Endothelial cell of umbilical vein (primary cell): ENCODE data around the gene ARHGAP32. TPM values are rescaled to one million over a fixed set of nuclear protein-coding genes. Genes with fewer than 3 reads are reported as not detected.

ENCODE experiments used
- BruUV-seq: library from RNA; stranded (reverse); fragments of 400-500 nt; replicated peaks from 2 replicates; lab custom pipeline; 2021; lab: Mats Ljungman, UMichigan
- CTCF ChIA-PET: fragments of 300-600, 350-600 bp; sonication (Branson Sonifier 250); formaldehyde crosslinking; loops from one replicate; lab custom pipeline; 2021; ENCODE audit warnings: antibody characterized with exemption, inconsistent platforms; lab: Charles Lee
- POLR2A ChIA-PET: fragments of 300-600, 350-600 bp; sonication (Branson Sonifier 250); formaldehyde crosslinking; loops from one replicate; lab custom pipeline; 2021; ENCODE audit warnings: antibody characterized with exemption, inconsistent platforms; lab: Charles Lee
- DNase-seq: peaks from one replicate; pipeline ENCODE4 v3.0.0-alpha.2; 2011; ENCODE audit warnings: low read depth, low spot score
- FAIRE-seq: peaks from 2 replicates; lab custom pipeline; 2011; peaks lifted over from hg19 to GRCh38; lab: Jason Lieb, UNC
- H2AFZ ChIP-seq: 2 replicates; pipeline ENCODE4 v1.6.0; 2012; ENCODE audit warnings: low read depth, low read length, control low read depth, inconsistent platforms
- H3K27ac ChIP-seq: 2 replicates; pipeline ENCODE4 v1.5.1; 2011; ENCODE audit warnings: low read depth, mild to moderate bottlenecking, control low read depth, low read length, moderate library complexity; ENCODE audit not compliant: insufficient read depth
- H3K27me3 ChIP-seq, 2 experiments: 2 replicates each; pipeline versions ENCODE4 v1.6.0 to v1.6.1; 2011; ENCODE audit warnings: low read length in 2 of 2, mixed read lengths in 1 of 2; ENCODE audit not compliant: control insufficient read depth in 2 of 2, insufficient read depth in 2 of 2
- H3K36me3 ChIP-seq, 2 experiments: 2 replicates in 1 of 2; 3 replicates in 1 of 2; pipeline ENCODE4 v1.5.1; 2011; ENCODE audit warnings: low read length in 2 of 2, mild to moderate bottlenecking in 1 of 2, moderate library complexity in 1 of 2; ENCODE audit not compliant: control insufficient read depth in 2 of 2, insufficient read depth in 2 of 2; ENCODE audit errors: extremely low read depth in 1 of 2
- H3K4me1 ChIP-seq: 3 replicates; pipeline ENCODE4 v1.5.1; 2011; ENCODE audit warnings: mild to moderate bottlenecking, low read length; ENCODE audit not compliant: control insufficient read depth, insufficient read depth; ENCODE audit errors: extremely low read depth
- H3K4me2 ChIP-seq: 2 replicates; pipeline ENCODE4 v1.6.1; 2011; ENCODE audit warnings: low read length, control low read depth, mixed read lengths; ENCODE audit not compliant: insufficient read depth
- H3K4me3 ChIP-seq, 3 experiments: fragments of 200-600 bp in 1 of 3; sonication (generic), shearing (Covaris generic) in 1 of 3; replicated peaks in 1 of 3; 2 replicates each; pipeline ENCODE4 v1.5.1; 2011 to 2016; ENCODE audit warnings: control low read depth in 3 of 3, low read length in 3 of 3, mild to moderate bottlenecking in 2 of 3, inconsistent platforms in 1 of 3, low read depth in 1 of 3, moderate library complexity in 1 of 3; ENCODE audit not compliant: insufficient read depth in 1 of 3
- H3K79me2 ChIP-seq: 2 replicates; pipeline ENCODE4 v1.6.0; 2012; ENCODE audit warnings: low read length, inconsistent platforms; ENCODE audit not compliant: control insufficient read depth, insufficient read depth
- H3K9ac ChIP-seq: replicated peaks from 2 replicates; pipeline ENCODE3; 2011; ENCODE audit warnings: low read length, control low read depth; ENCODE audit not compliant: insufficient read depth; ENCODE audit errors: extremely low read depth
- H3K9me1 ChIP-seq: replicated peaks from 3 replicates; pipeline ENCODE4 v1.6.0; 2011; ENCODE audit warnings: mild to moderate bottlenecking, low read length; ENCODE audit not compliant: control insufficient read depth, insufficient read depth; ENCODE audit errors: extremely low read depth
- H3K9me3 ChIP-seq: replicated peaks from 2 replicates; pipeline ENCODE4 v1.5.1; 2012; ENCODE audit warnings: low read length, inconsistent platforms; ENCODE audit not compliant: control insufficient read depth, insufficient read depth
- H4K20me1 ChIP-seq: replicated peaks from 2 replicates; pipeline ENCODE3; 2011; ENCODE audit warnings: mild to moderate bottlenecking, low read length; ENCODE audit not compliant: control insufficient read depth, insufficient read depth; ENCODE audit errors: extremely low read depth
- EZH2 ChIP-seq: IDR thresholded peaks from 2 replicates; pipeline ENCODE4 v1.6.1; 2012; ENCODE audit warnings: borderline replicate concordance, low read depth, mild to moderate bottlenecking, moderate library complexity, low read length, inconsistent platforms; ENCODE audit not compliant: severe bottlenecking
- FOS ChIP-seq: IDR thresholded peaks from 2 replicates; pipeline ENCODE4 v1.6.1; 2011; ENCODE audit warnings: mild to moderate bottlenecking, low read length, moderate library complexity, borderline replicate concordance; ENCODE audit not compliant: insufficient read depth
- GATA2 ChIP-seq: IDR thresholded peaks from 2 replicates; pipeline ENCODE4 v1.7.0; 2011; ENCODE audit warnings: low read depth, mild to moderate bottlenecking, moderate library complexity, mixed read lengths, low read length; ENCODE audit not compliant: insufficient read length, insufficient read depth
- JUN ChIP-seq: IDR thresholded peaks from 2 replicates; pipeline ENCODE4 v1.6.1; 2011; ENCODE audit warnings: borderline replicate concordance, low read depth; ENCODE audit not compliant: insufficient read length, insufficient read depth
- MAX ChIP-seq: IDR thresholded peaks from 2 replicates; pipeline ENCODE4 v1.6.1; 2011; ENCODE audit not compliant: insufficient read depth, insufficient read length
- MYC ChIP-seq: IDR thresholded peaks from one replicate; pipeline ENCODE4 v1.6.1; 2011; ENCODE audit warnings: mild to moderate bottlenecking, low read depth, low read length
- POLR2A ChIP-seq: IDR thresholded peaks from 2 replicates; pipeline ENCODE4 v1.6.1; 2012; ENCODE audit warnings: low read depth, mild to moderate bottlenecking, control low read depth, low read length
- POLR2AphosphoS5 ChIP-seq: IDR thresholded peaks from 2 replicates; pipeline ENCODE4 v1.6.1; 2012; ENCODE audit warnings: low read depth, mild to moderate bottlenecking, control low read depth, low read length, moderate library complexity; ENCODE audit not compliant: insufficient read depth
- dilution Hi-C: fragments of 300-500 bp; cut with MboI; formaldehyde crosslinking; loops from one replicate; pipeline ENCODE4 v1.15.0; 2019; ENCODE audit warnings: low sequenced_read_pairs; ENCODE audit not compliant: extremely low pct_ligation_motif_present
- intact Hi-C: fragments of 100-400 bp; cut with micrococcal nuclease; formaldehyde crosslinking; loops from one replicate; pipeline ENCODE4 v1.10.0; 2022
- polyA plus RNA-seq, 4 experiments: library from polyadenylated mRNA; depleted of rRNA in 3 of 4; stranded (reverse) in 3 of 4; unstranded in 1 of 4; fragments of >200 nt; gene quantifications; 2 replicates each; pipeline versions ENCODE4 v1.2.1 to v1.2.3, GENCODE V29; 2011 to 2012; ENCODE audit warnings: missing spikeins in 1 of 4
- total RNA-seq: library from RNA; stranded (reverse); gene quantifications from 2 replicates; pipeline ENCODE4 v1.2.3, GENCODE V29; 2021
- TF ChIP-seq, protein P1 (sequence below), 2 donors: IDR thresholded peaks; 1 replicate in 1 of 2; 2 replicates in 1 of 2; pipeline ENCODE4 v1.5.1; 2011; ENCODE audit warnings: low read length in 2 of 2, mild to moderate bottlenecking in 2 of 2, moderate library complexity in 2 of 2, control low read depth in 1 of 2, inconsistent platforms in 1 of 2, low read depth in 1 of 2; ENCODE audit not compliant: insufficient read depth in 1 of 2; ENCODE audit errors: extremely low read depth in 1 of 2

ARHGAP32 gene
- total and polyA plus RNA-seq, 2 donors (not counting 3 experiments of a cell fraction or from before 2014, with no cell fraction given): 3.4 to 9.1 TPM

GRCh38 chr11:129209891-129210830 is 18.0 kb upstream of the ARHGAP32 start:
- Histone ChIP-seq H3K4me2 (no peak overlapping the region), H4K20me1 (no peaks in the 10 kb centered on the region), H2AFZ (no peak overlapping the region), H3K9me3 (no peaks in the 10 kb centered on the region), H3K27me3 (no peaks in the 10 kb centered on the region), H3K9ac (no peak overlapping the region), H3K9me1 (no peaks in the 10 kb centered on the region), H3K27ac (no peak overlapping the region), H3K79me2 (no peaks in the 10 kb centered on the region), H3K36me3 (no peaks in the 10 kb centered on the region), H3K4me3 (no peak overlapping the region), H3K4me1 (no peaks in the 10 kb centered on the region)
- DNase-seq (no peak), FAIRE-seq (no peak)
- ChIA-PET CTCF (no interaction called here), POLR2A (no interaction called here)
- intact Hi-C loops: no loop called here
- TF ChIP-seq, protein P1, sequence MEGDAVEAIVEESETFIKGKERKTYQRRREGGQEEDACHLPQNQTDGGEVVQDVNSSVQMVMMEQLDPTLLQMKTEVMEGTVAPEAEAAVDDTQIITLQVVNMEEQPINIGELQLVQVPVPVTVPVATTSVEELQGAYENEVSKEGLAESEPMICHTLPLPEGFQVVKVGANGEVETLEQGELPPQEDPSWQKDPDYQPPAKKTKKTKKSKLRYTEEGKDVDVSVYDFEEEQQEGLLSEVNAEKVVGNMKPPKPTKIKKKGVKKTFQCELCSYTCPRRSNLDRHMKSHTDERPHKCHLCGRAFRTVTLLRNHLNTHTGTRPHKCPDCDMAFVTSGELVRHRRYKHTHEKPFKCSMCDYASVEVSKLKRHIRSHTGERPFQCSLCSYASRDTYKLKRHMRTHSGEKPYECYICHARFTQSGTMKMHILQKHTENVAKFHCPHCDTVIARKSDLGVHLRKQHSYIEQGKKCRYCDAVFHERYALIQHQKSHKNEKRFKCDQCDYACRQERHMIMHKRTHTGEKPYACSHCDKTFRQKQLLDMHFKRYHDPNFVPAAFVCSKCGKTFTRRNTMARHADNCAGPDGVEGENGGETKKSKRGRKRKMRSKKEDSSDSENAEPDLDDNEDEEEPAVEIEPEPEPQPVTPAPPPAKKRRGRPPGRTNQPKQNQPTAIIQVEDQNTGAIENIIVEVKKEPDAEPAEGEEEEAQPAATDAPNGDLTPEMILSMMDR (IDR thresholded peaks at IDR 0.05; ENCODE audit: extremely low read depth in 1 of 2, insufficient read depth in 1 of 2, low read depth in 1 of 2, low read length in 2 of 2): no peak
- TF ChIP-seq POLR2A: no peak
- TF ChIP-seq FOS: no peak
- no peak for TF ChIP-seq EZH2
- TF ChIP-seq POLR2AphosphoS5: no peak
- TF ChIP-seq GATA2: no peak
- no peak for TF ChIP-seq JUN
- no peak for TF ChIP-seq MYC
- no peak for TF ChIP-seq MAX
- BruUV-seq: no TSS peak
- dilution Hi-C loops: no loop called here
